K562 (cell line): Measurements from ENCODE around the gene ANAPC5. TPM values are rescaled to one million over a fixed set of nuclear protein-coding genes. Genes with fewer than 3 reads are reported as not detected.
A peak's percentile ranks its signal among the peaks of the same experiment; 100 is the strongest.

Experiments
- ATAC-seq: fragments of 200-7000 bp; cut with Tn5 transposase; 3 replicates; pipeline ENCODE4 v1.9.1; 2020; ENCODE audit warnings: moderate library complexity
- BruUV-seq: library from RNA; stranded (reverse); fragments of 400-500 nt; replicated peaks from 2 replicates; lab custom pipeline; 2021; lab: Mats Ljungman, UMichigan
- CTCF ChIA-PET: fragments of 300-600 bp; formaldehyde crosslinking; extraction: SDS; loops from one replicate; lab custom pipeline; 2021; ENCODE audit warnings: low intra/inter-chr PET ratio; lab: Yijun Ruan, JAX
- POLR2A ChIA-PET: fragments of 300-600, 350-650 bp; sonication (Branson Sonifier 250); formaldehyde crosslinking; extraction: SDS; loops from one replicate; lab custom pipeline; 2021; ENCODE audit warnings: antibody characterized with exemption, inconsistent platforms; lab: Yijun Ruan, JAX
- DNase-seq, 4 experiments: peaks; one replicate each; pipeline versions ENCODE4 v3.0.0 to v3.0.0-alpha.2; 2011 to 2018; ENCODE audit warnings: low spot score in 3 of 4, mixed read lengths in 3 of 4; ENCODE audit errors: extremely low read depth in 1 of 4
- FAIRE-seq: peaks from 2 replicates; lab custom pipeline; 2011; peaks lifted over from hg19 to GRCh38; lab: Jason Lieb, UNC
- H2AFZ ChIP-seq: 2 replicates; pipeline ENCODE4 v1.6.0; 2011; ENCODE audit warnings: low read depth, low read length, control low read depth, inconsistent platforms
- H3K27ac ChIP-seq: fragments of 200-600 bp; 3 replicates; pipeline ENCODE4 v1.8.0; 2011; ENCODE audit warnings: low read depth, mild to moderate bottlenecking, control low read depth, inconsistent platforms, low read length, moderate library complexity, mixed read lengths; ENCODE audit errors: extremely low read depth
- H3K27me3 ChIP-seq, 2 experiments: fragments of 300-600 bp in 1 of 2; 2 replicates in 1 of 2; 3 replicates in 1 of 2; pipeline versions ENCODE4 v1.6.0 to v1.8.0; 2011; ENCODE audit warnings: inconsistent platforms in 2 of 2, low read length in 2 of 2, mild to moderate bottlenecking in 1 of 2, mixed read lengths in 1 of 2, moderate library complexity in 1 of 2; ENCODE audit not compliant: control insufficient read depth in 2 of 2, insufficient read depth in 2 of 2
- H3K36me3 ChIP-seq: fragments of 300-600 bp; 3 replicates; pipeline ENCODE4 v1.8.0; 2011; ENCODE audit warnings: mild to moderate bottlenecking, low read length, inconsistent platforms; ENCODE audit not compliant: control insufficient read depth, insufficient read depth
- H3K4me1 ChIP-seq, 2 experiments: fragments of 200-600 bp in 1 of 2; replicated peaks in 1 of 2; 2 replicates in 1 of 2; 3 replicates in 1 of 2; pipeline versions ENCODE4 v1.5.1 to v1.8.0; 2011; ENCODE audit warnings: inconsistent platforms in 2 of 2, low read length in 2 of 2, mild to moderate bottlenecking in 1 of 2, mixed read lengths in 1 of 2, moderate library complexity in 1 of 2; ENCODE audit not compliant: control insufficient read depth in 2 of 2, insufficient read depth in 2 of 2
- H3K4me2 ChIP-seq: 2 replicates; pipeline ENCODE4 v1.6.1; 2011; ENCODE audit warnings: low read length, control low read depth, inconsistent platforms, mixed read lengths; ENCODE audit not compliant: insufficient read depth
- H3K4me3 ChIP-seq: fragments of 200-600 bp; sonication (generic), shearing (Covaris generic); 2 replicates; pipeline ENCODE4 v1.5.1; 2016; ENCODE audit warnings: control low read depth, inconsistent platforms
- H3K79me2 ChIP-seq: fragments of 200-600 bp; 3 replicates; pipeline ENCODE4 v1.8.0; 2011; ENCODE audit warnings: low read length, inconsistent platforms; ENCODE audit not compliant: control insufficient read depth, insufficient read depth
- H3K9ac ChIP-seq, 2 experiments: 2 replicates each; pipeline versions ENCODE4 v1.6.0 to v1.6.1; 2011; ENCODE audit warnings: low read depth in 2 of 2, low read length in 2 of 2, control low read depth in 1 of 2, inconsistent platforms in 1 of 2, mild to moderate bottlenecking in 1 of 2, mixed read lengths in 1 of 2; ENCODE audit not compliant: insufficient read depth in 1 of 2
- H3K9me1 ChIP-seq: one replicate; pipeline ENCODE4 v1.6.0; 2011; ENCODE audit warnings: inconsistent platforms, mild to moderate bottlenecking, low read length, moderate library complexity; ENCODE audit not compliant: control insufficient read depth, insufficient read depth
- H3K9me3 ChIP-seq: replicated peaks from 2 replicates; pipeline ENCODE4 v1.5.1; 2011; ENCODE audit warnings: low read depth, low read length, inconsistent platforms; ENCODE audit not compliant: control insufficient read depth, insufficient read depth
- H4K20me1 ChIP-seq: replicated peaks from 2 replicates; pipeline ENCODE4 v1.6.1; 2011; ENCODE audit warnings: low read length, inconsistent platforms, mixed read lengths; ENCODE audit not compliant: control insufficient read depth, insufficient read depth
- PHTF2 ChIP-seq: fragments of 250-450 bp; sonication (Bioruptor Pico); IDR thresholded peaks from 2 replicates; pipeline ENCODE4 v1.5.0; 2021; ENCODE audit warnings: mild to moderate bottlenecking
- POLR2AphosphoS2 ChIP-seq: IDR thresholded peaks from 2 replicates; pipeline ENCODE4 v1.6.1; 2012; ENCODE audit warnings: low read length, improper control_type of control experiment
- PTBP1 ChIP-seq: fragments of 200-400 bp; formaldehyde crosslinking; IDR thresholded peaks from 2 replicates; pipeline ENCODE4 v1.6.1; 2017; ENCODE audit warnings: low read depth, low read length
- TBP ChIP-seq: optimal IDR thresholded peaks from 2 replicates; pipeline ENCODE3; 2011; ENCODE audit warnings: low read depth, low read length, improper control_type of control experiment
- TSC22D4 ChIP-seq: fragments of 450-650 bp; IDR thresholded peaks from 2 replicates; pipeline ENCODE4 v1.6.1; 2016; ENCODE audit warnings: missing genetic modification characterization, missing biosample characterization, control low read depth
- ZNF77 ChIP-seq: fragments of 250-450 bp; sonication (Bioruptor Pico); IDR thresholded peaks from 2 replicates; pipeline ENCODE4 v1.5.0; 2020
- WGBS: fragments of 100-300 bp; shearing (Covaris generic); methylation state at CpG from one replicate; pipeline ENCODE4 v1.1.6; 2016; ENCODE audit warnings: low coverage, mixed read lengths; ENCODE audit not compliant: insufficient coverage; ENCODE audit errors: missing lambda C conversion rate; 5-methylcytosine and 5-hydroxymethylcytosine counted together
- in situ Hi-C: fragments of 300-500 bp; cut with MboI; formaldehyde crosslinking; loops from 4 replicates; pipeline ENCODE4 v1.15.0; 2018; ENCODE audit warnings: inconsistent platforms, mixed read lengths
- intact Hi-C: fragments of 100-400 bp; cut with micrococcal nuclease; formaldehyde crosslinking; loops from 2 replicates; pipeline ENCODE4 v1.14.2; 2022
- polyA plus RNA-seq, 8 experiments: library from polyadenylated mRNA; depleted of rRNA in 4 of 8; stranded (reverse) in 5 of 8; unstranded in 3 of 8; fragments of >200 nt; fragmentation: Nextera tagmentation in 2 of 8; fragmentation: Illumina TruSeq in 1 of 8; extraction: Ambion mirVana in 2 of 8; extraction: Trizol in 1 of 8; gene quantifications; 2 replicates each; pipeline versions ENCODE4 v1.2.1 to v1.2.3, GENCODE V29; 2011 to 2014; ENCODE audit warnings: inconsistent platforms in 1 of 8, missing spikeins in 1 of 8
- total RNA-seq, 7 experiments: library from RNA; depleted of rRNA in 6 of 7; stranded (reverse); fragments of >200 nt in 6 of 7; fragmentation: Illumina TruSeq in 2 of 7; extraction: Trizol in 2 of 7; gene quantifications; 2 replicates each; pipeline versions ENCODE4 v1.2.1 to v1.2.3, GENCODE V29; 2011 to 2021; ENCODE audit warnings: low replicate concordance in 1 of 7
- TF ChIP-seq, protein P1 (sequence below): sonication (generic); formaldehyde crosslinking; IDR thresholded peaks from 2 replicates; pipeline ENCODE4 v1.9.0; 2022; ENCODE audit warnings: mild to moderate bottlenecking, missing genetic modification reagents
- TF ChIP-seq, protein P2 (sequence below): IDR thresholded peaks from 2 replicates; pipeline ENCODE4 v1.6.1; 2011; ENCODE audit not compliant: insufficient read length; ENCODE audit errors: extremely low read depth

Gene ANAPC5
- total and polyA plus RNA-seq, 9 of the 15 experiments (the other 6 are each of a cell fraction or from before 2014, with no cell fraction given) = 136 to 315 (median 197) TPM

GRCh38 chr12:121288158-121288845 lies 63.9 kb downstream of the ANAPC5 start:
- POLR2A ChIA-PET = interaction anchor here (0.6 to 1.8 kb wide), 8 partner anchors 8 to 240 kb away, joined by 3 to 6 read pairs (median 3); partner anchors contain the start of gene CAMKK2
- no peak overlapping the region for H3K4me3 ChIP-seq
- CTCF ChIA-PET = no interaction called here

More at GRCh38 chr12:121288158-121288845, 63.9 kb downstream of the ANAPC5 start:
- in situ Hi-C loops = no loop called here
- 51% methylated on average over 7 of the region's 10 CpGs for WGBS
- no peak for ATAC-seq
- Histone ChIP-seq H2AFZ (no peak overlapping the region), H3K9ac (no peak overlapping the region), H3K4me2 (no peak overlapping the region), H3K36me3 (peaks cover 25% of the 10 kb centered on the region; the same call in 2 of the 3 replicates), H3K9me1 (no peaks in the 10 kb centered on the region), H3K9me3 (no peaks in the 10 kb centered on the region), H3K4me1 (peaks cover 4 to 11% of the 10 kb centered on the region in 2 experiments; a peak in 4 of 5 replicates), H3K79me2 (peaks cover 11% of the 10 kb centered on the region; the same call in 2 of the 3 replicates), H3K27me3 (no peaks in the 10 kb centered on the region), H3K27ac (no peak overlapping the region), H4K20me1 (peaks cover 23% of the 10 kb centered on the region)
- DNase-seq = peak in 1 of 4 experiments; percentile 7
- TF ChIP-seq TBP = no peak
- no peak for TF ChIP-seq POLR2AphosphoS2
- TF ChIP-seq, protein P1, sequence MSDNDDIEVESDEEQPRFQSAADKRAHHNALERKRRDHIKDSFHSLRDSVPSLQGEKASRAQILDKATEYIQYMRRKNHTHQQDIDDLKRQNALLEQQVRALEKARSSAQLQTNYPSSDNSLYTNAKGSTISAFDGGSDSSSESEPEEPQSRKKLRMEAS (CRISPR knock-in tag) = no peak
- TF ChIP-seq ZNF77 (CRISPR knock-in tag) = no peak
- no peak for TF ChIP-seq PTBP1
- TF ChIP-seq, protein P2, sequence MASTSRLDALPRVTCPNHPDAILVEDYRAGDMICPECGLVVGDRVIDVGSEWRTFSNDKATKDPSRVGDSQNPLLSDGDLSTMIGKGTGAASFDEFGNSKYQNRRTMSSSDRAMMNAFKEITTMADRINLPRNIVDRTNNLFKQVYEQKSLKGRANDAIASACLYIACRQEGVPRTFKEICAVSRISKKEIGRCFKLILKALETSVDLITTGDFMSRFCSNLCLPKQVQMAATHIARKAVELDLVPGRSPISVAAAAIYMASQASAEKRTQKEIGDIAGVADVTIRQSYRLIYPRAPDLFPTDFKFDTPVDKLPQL = no peak
- no peak for TF ChIP-seq PHTF2 (CRISPR knock-in tag)
- no peak for TF ChIP-seq TSC22D4 (tag)
- FAIRE-seq = no peak
- no TSS peak for BruUV-seq
- intact Hi-C loops = no loop called here
